Anterior cingulate cortex (tissue), 58 donors: ENCODE data around the gene VASP.
A peak's percentile ranks its signal among the peaks of the same experiment; 100 is the strongest.

Experiments
- DNase-seq, 58 donors: peaks; one replicate each; lab custom pipeline; 2025; lab: John Stamatoyannopoulos, UW

The VASP gene

GRCh38 chr19:45506989-45507871 is at the start of gene VASP:
VASP (plus strand) TSS chr19:45507479; CDS start chr19:45507772, 293 bp downstream.
- DNase-seq, result peak in 57 of 58 donors; percentile 11 to 87 (median 68)

GRCh38 chr19:45457776-45458175 is 49.5 kb upstream of the VASP start:
- no peak for DNase-seq

- no peak for DNase-seq
Measured at GRCh38 chr19:45460807-45461347, 46.4 kb upstream of the VASP start.

GRCh38 chr19:45462174-45462573 is 45.1 kb upstream of the VASP start:
- no peak for DNase-seq

- no peak for DNase-seq
Measured at GRCh38 chr19:45463241-45463640, 44.0 kb upstream of the VASP start.

- no peak for DNase-seq
Measured at GRCh38 chr19:45464274-45464673, 43.0 kb upstream of the VASP start.

GRCh38 chr19:45464852-45465441 is 42.3 kb upstream of the VASP start:
- DNase-seq, result no peak

- DNase-seq, result peak in 1 of 58 donors; percentile 42
Measured at GRCh38 chr19:45467115-45467455, 40.2 kb upstream of the VASP start.

GRCh38 chr19:45467456-45468158 is 39.7 kb upstream of the VASP start, which contains the start of gene FOSB:
FOSB (plus strand) TSS chr19:45467996; CDS start chr19:45468587, 591 bp downstream.
- peak; percentile 66 to 100 (median 93) for DNase-seq

- DNase-seq, result peak in 5 of 58 donors; percentile 5 to 47 (median 36)
Measured at GRCh38 chr19:45468159-45468651, 39.1 kb upstream of the VASP start.

- DNase-seq, result peak in 2 of 58 donors; percentile 26 to 38
Measured at GRCh38 chr19:45468803-45469131, 38.5 kb upstream of the VASP start.

- DNase-seq, result peak; percentile 35 to 95 (median 84)
Measured at GRCh38 chr19:45469132-45469944, 37.9 kb upstream of the VASP start.

- DNase-seq, result peak in 6 of 58 donors; percentile 6 to 67 (median 35)
Measured at GRCh38 chr19:45469945-45470761, 37.1 kb upstream of the VASP start.

GRCh38 chr19:45470762-45471081 is 36.6 kb upstream of the VASP start:
- no peak for DNase-seq

- DNase-seq, result no peak
Measured at GRCh38 chr19:45471111-45471930, 36.0 kb upstream of the VASP start.

- DNase-seq, result no peak
Measured at GRCh38 chr19:45471931-45472562, 35.2 kb upstream of the VASP start.

GRCh38 chr19:45472563-45473366 is 34.5 kb upstream of the VASP start:
- DNase-seq, result no peak
